H1 (cell line): ENCODE data around the gene GLIS2. TPM values are rescaled to one million over a fixed set of nuclear protein-coding genes. Genes with fewer than 3 reads are reported as not detected.

Experiments
- MAX ChIP-seq: IDR thresholded peaks from 2 replicates; pipeline ENCODE4 v1.6.1; 2012; ENCODE audit warnings: inconsistent platforms
- RFX5 ChIP-seq: IDR thresholded peaks from 2 replicates; pipeline ENCODE4 v1.6.1; 2011; ENCODE audit warnings: low read depth, low read length, improper control_type of control experiment, borderline replicate concordance
- SIX5 ChIP-seq: IDR thresholded peaks from 2 replicates; pipeline ENCODE4 v1.6.1; 2011; ENCODE audit warnings: mild to moderate bottlenecking, low read depth, low read length
- YY1 ChIP-seq: IDR thresholded peaks from 2 replicates; pipeline ENCODE4 v1.6.1; 2011; ENCODE audit warnings: low read depth, mild to moderate bottlenecking, low read length
- polyA plus RNA-seq, 7 experiments: library from polyadenylated mRNA; depleted of rRNA in 3 of 7; stranded (reverse) in 5 of 7; unstranded in 2 of 7; fragments of >200 nt in 5 of 7; fragments of 200-250 nt in 2 of 7; gene quantifications; 1 replicate in 5 of 7; 2 replicates in 1 of 7; 4 replicates in 1 of 7; pipeline versions ENCODE4 v1.2.1 to v1.2.3, GENCODE V29; 2011 to 2013; ENCODE audit warnings: missing spikeins in 2 of 7, mixed read lengths in 2 of 7
- total RNA-seq: library from RNA; stranded (reverse); fragmentation: NEBNext Ultra II Directional; extraction: Animal tissue kit (Norgen Biotek cat#: 25700); gene quantifications from 2 replicates; pipeline ENCODE4 v1.2.1, GENCODE V29; 2021

The GLIS2 gene
- total and polyA plus RNA-seq, 2 of the 8 experiments (the other 6 are each of a cell fraction or from before 2014, with no cell fraction given), result 4.3 to 17.4 TPM

GRCh38 chr16:4301968-4302367 is 13.9 kb upstream of the GLIS2 start (continued):
- TF ChIP-seq RFX5 (no peak), YY1 (no peak), SIX5 (no peak), MAX (no peak)
